Measurements from ENCODE around the gene LAMA4.

The LAMA4 gene

GRCh38 chr6:112113918-112114317 lies 140.4 kb downstream of the LAMA4 start (continued):
- no peak for TF ChIP-seq RARB (CRISPR knock-in tag; IDR thresholded peaks at IDR 0.05)

DNA sequence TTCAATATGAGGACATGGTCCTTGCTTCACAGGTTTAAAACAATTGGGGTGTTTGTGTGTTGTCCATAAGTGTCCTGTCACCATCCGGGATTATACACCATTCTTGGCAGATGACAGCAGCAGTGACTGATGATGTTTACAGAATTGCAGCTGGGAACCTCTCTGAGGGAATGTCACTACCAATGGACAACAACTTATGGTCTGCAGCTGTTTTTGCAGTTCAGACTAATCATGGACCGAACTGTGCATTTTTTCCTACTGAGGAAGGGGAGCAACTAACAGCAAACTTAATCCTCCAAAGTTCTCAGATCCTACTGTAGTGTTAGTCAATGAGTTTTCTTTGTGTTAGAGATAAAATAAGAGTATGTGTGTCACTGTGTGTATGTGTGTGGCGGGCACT lies 140.9 kb downstream of the LAMA4 start:
- TF ChIP-seq GLIS3 (CRISPR knock-in tag; IDR thresholded peaks at IDR 0.05) (no peak), ESRRG (CRISPR knock-in tag; IDR thresholded peaks at IDR 0.05) (no peak), ZFP30 (CRISPR knock-in tag; IDR thresholded peaks at IDR 0.05) (no peak), ZFP3 (CRISPR knock-in tag; IDR thresholded peaks at IDR 0.05) (no peak), ZNF8 (CRISPR knock-in tag; IDR thresholded peaks at IDR 0.05) (no peak), TSHZ2 (CRISPR knock-in tag; IDR thresholded peaks at IDR 0.05) (no peak), CSDC2 (CRISPR knock-in tag; IDR thresholded peaks at IDR 0.05) (no peak), TCF4 (CRISPR knock-in tag; IDR thresholded peaks at IDR 0.05; ENCODE audit: borderline replicate concordance) (no peak), SNAI2 (CRISPR knock-in tag; IDR thresholded peaks at IDR 0.05) (no peak)
- TF ChIP-seq, protein P1, sequence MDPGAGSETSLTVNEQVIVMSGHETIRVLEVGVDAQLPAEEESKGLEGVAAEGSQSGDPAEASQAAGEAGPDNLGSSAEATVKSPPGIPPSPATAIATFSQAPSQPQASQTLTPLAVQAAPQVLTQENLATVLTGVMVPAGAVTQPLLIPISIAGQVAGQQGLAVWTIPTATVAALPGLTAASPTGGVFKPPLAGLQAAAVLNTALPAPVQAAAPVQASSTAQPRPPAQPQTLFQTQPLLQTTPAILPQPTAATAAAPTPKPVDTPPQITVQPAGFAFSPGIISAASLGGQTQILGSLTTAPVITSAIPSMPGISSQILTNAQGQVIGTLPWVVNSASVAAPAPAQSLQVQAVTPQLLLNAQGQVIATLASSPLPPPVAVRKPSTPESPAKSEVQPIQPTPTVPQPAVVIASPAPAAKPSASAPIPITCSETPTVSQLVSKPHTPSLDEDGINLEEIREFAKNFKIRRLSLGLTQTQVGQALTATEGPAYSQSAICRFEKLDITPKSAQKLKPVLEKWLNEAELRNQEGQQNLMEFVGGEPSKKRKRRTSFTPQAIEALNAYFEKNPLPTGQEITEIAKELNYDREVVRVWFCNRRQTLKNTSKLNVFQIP (CRISPR knock-in tag; IDR thresholded peaks at IDR 0.05; ENCODE audit: borderline replicate concordance, low read depth) = no peak
- no peak for ATAC-seq

DNA sequence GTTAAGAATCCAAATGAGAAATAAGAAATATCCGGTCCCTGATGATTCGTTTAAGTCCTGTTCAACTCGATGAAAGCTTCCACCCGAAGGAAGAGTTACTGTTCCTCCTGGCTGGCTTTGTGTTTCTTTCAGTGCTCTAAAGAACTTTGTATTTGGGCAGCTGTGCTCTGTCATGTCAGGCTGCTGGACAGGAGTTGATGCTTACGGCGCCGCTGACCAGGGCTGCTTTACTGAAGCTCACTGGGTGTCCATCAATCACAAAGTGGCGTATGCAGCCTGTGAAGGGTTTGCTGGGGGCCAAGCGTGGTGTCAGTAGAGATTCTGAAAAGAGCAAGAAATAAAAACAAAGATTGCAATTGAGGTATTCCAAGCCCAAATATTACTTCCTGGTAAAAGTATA lies 145.1 kb downstream of the LAMA4 start:
- no peak for ATAC-seq
- TF ChIP-seq BACH2 (CRISPR knock-in tag; IDR thresholded peaks at IDR 0.05; ENCODE audit: borderline replicate concordance) (no peak), ISL1 (CRISPR knock-in tag; IDR thresholded peaks at IDR 0.05) (no peak), TSHZ2 (CRISPR knock-in tag; IDR thresholded peaks at IDR 0.05) (no peak), ARNTL (CRISPR knock-in tag; IDR thresholded peaks at IDR 0.05; ENCODE audit: borderline replicate concordance, low read depth) (no peak), OSR1 (CRISPR knock-in tag; IDR thresholded peaks at IDR 0.05) (no peak), ESRRG (CRISPR knock-in tag; IDR thresholded peaks at IDR 0.05) (no peak), ZNF565 (CRISPR knock-in tag; conservative IDR thresholded peaks at IDR 0.05; ENCODE audit: low read depth) (no peak)
- TF ChIP-seq, protein P1 (CRISPR knock-in tag; IDR thresholded peaks at IDR 0.05; ENCODE audit: borderline replicate concordance, low read depth) = no peak

- no peak for ATAC-seq
- TF ChIP-seq, protein P1 (CRISPR knock-in tag; IDR thresholded peaks at IDR 0.05; ENCODE audit: borderline replicate concordance, low read depth) = no peak
- TF ChIP-seq ESRRG (CRISPR knock-in tag; IDR thresholded peaks at IDR 0.05) (no peak), ZNF70 (CRISPR knock-in tag; IDR thresholded peaks at IDR 0.05) (no peak), ZFP30 (CRISPR knock-in tag; IDR thresholded peaks at IDR 0.05) (no peak), RARB (CRISPR knock-in tag; IDR thresholded peaks at IDR 0.05) (no peak), TSHZ2 (CRISPR knock-in tag; IDR thresholded peaks at IDR 0.05) (no peak), ZFP3 (CRISPR knock-in tag; IDR thresholded peaks at IDR 0.05) (no peak)
Measured at GRCh38 chr6:112106562-112106961, 147.8 kb downstream of the LAMA4 start.

All from SK-N-SH treated with all-trans-retinoic acid at 6 μM for 48 hours (cell line).